Epithelial cell of esophagus (primary cell): Measurements from ENCODE around the gene F7.
"Not testable (repeated sequence)": the region's sequence is repeated elsewhere in the genome, so short reads cannot be mapped to it uniquely, and the experiment has no call there.

Experiments used
- DNase-seq: peaks from one replicate; pipeline ENCODE4 v3.0.0; 2010; ENCODE audit warnings: low read depth
- H3K4me3 ChIP-seq: 2 replicates; pipeline ENCODE4 v1.5.1; 2011; ENCODE audit warnings: mild to moderate bottlenecking, low read length, control low read depth
- TF ChIP-seq, protein P1 (sequence below): IDR thresholded peaks from 2 replicates; pipeline ENCODE4 v1.5.1; 2011; ENCODE audit warnings: low read depth, mild to moderate bottlenecking, low read length, control low read depth, inconsistent platforms; ENCODE audit not compliant: insufficient read depth; ENCODE audit errors: missing control alignments

The F7 gene

GRCh38 chr13:113103646-113104045 lies 1.9 kb upstream of the F7 start:
- no peak overlapping the region for H3K4me3 ChIP-seq
- DNase-seq = no peak
- TF ChIP-seq, protein P1, sequence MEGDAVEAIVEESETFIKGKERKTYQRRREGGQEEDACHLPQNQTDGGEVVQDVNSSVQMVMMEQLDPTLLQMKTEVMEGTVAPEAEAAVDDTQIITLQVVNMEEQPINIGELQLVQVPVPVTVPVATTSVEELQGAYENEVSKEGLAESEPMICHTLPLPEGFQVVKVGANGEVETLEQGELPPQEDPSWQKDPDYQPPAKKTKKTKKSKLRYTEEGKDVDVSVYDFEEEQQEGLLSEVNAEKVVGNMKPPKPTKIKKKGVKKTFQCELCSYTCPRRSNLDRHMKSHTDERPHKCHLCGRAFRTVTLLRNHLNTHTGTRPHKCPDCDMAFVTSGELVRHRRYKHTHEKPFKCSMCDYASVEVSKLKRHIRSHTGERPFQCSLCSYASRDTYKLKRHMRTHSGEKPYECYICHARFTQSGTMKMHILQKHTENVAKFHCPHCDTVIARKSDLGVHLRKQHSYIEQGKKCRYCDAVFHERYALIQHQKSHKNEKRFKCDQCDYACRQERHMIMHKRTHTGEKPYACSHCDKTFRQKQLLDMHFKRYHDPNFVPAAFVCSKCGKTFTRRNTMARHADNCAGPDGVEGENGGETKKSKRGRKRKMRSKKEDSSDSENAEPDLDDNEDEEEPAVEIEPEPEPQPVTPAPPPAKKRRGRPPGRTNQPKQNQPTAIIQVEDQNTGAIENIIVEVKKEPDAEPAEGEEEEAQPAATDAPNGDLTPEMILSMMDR = no peak

DNA sequence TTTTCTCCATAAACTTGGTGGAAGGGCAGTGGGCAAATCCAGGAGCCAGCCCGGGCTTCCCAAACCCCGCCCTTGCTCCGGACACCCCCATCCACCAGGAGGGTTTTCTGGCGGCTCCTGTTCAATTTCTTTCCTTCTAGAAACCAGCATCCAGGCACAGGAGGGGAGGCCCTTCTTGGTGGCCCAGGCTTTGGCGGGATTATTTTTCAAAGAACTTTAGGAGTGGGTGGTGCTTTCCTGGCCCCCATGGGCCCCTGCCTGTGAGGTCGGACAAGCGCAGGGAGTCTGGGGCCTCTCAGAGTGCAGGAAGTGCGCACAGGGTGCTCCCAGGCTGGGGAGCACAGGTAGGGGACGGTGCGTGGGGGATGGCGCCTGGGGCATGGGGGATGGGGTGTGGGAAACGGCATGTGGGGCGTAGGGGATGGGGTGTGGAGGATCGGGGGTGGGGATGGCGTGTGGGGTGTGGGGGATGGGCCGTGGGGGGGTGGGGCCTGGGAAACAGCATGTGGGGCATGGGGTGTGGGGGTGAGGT lies 396 bp downstream of the F7 start:
- TF ChIP-seq, protein P1 = no peak
- H3K4me3 ChIP-seq = no peak overlapping the region
- DNase-seq = no peak

GRCh38 chr13:113106711-113107351 lies 1.2 kb downstream of the F7 start:
- TF ChIP-seq, protein P1 = no peak
- no peak overlapping the region for H3K4me3 ChIP-seq
- no peak for DNase-seq

- DNase-seq, H3K4me3 ChIP-seq: not testable (repeated sequence)
Observed at GRCh38 chr13:113108521-113108920, 2.9 kb downstream of the F7 start.

- TF ChIP-seq, protein P1 = no peak
- DNase-seq = no peak
- H3K4me3 ChIP-seq = no peak overlapping the region
Observed at GRCh38 chr13:113109151-113110047, 3.8 kb downstream of the F7 start.

DNA sequence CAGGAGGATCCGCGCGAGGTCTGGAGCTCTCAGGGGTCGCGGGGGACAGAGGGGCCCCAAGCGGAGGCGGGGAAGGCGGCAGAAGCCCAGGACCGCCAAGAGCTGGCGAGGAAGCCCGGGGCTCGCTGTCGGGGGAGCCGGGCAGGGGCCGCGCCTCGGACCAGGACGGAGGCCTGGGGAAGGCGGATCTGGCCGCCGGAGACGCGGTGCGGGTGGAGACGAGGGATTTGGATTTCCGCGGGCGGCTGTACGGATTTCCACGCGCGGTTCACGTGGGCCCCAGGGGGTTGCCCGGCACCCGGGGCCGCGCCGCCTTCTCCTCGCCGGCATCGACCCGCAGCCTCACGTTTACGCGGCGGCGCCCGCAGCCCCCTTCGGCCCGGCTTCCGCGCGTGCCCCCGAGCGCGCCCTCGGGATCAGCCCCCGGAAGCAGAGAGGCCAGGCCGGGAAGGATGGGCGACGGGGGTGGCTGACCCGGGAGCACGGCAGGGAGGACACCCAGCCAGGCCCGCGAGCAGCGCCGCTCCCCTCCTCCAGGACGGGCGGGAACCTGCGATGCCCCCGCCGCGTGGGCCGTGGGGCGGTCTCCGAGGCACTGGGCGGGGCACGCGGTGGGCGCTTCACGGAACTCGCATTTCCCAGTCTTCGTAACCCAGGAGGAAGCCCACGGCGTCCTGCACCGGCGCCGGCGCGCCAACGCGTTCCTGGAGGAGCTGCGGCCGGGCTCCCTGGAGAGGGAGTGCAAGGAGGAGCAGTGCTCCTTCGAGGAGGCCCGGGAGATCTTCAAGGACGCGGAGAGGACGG lies 4.7 kb downstream of the F7 start:
- no peak for DNase-seq
- TF ChIP-seq, protein P1 = no peak
- no peak overlapping the region for H3K4me3 ChIP-seq

GRCh38 chr13:113110852-113111315 lies 5.3 kb downstream of the F7 start:
- TF ChIP-seq, protein P1 = no peak
- no peak overlapping the region for H3K4me3 ChIP-seq
- no peak for DNase-seq

DNA sequence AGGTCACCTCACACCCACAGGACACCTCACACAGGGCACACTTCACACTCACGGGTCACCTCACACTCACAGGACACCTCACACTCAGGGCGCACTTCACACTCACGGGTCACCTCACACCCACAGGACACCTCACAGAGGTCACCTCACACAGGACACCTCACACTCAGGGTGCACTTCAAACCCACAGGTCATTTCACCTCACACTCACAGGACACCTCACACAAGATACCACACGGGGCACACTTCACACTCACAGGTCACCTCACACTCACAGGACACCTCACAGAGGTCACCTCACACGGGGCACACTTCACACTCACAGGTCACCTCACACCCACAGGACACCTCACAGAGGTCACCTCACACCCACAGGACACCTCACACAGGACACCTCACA lies 6.2 kb downstream of the F7 start:
- not testable (repeated sequence) for H3K4me3 ChIP-seq, DNase-seq

DNA sequence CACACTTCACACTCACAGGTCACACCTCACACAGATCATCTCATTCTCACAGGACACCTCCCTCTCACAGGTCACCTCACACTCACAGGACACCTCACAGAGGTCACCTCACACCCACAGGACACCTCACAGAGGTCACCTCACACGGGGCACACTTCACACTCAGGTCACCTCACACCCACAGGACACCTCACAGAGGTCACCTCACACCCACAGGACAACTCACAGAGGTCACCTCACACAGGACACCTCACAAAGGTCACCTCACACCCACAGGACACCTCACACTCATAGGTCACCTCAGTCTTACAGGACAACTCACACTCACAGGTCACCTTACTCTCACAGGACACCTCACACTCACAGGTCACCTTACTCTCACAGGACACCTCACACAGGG lies 6.9 kb downstream of the F7 start:
- not testable (repeated sequence) for H3K4me3 ChIP-seq, DNase-seq
